GM12878 (cell line): ENCODE results near the gene DERA. TPM values are rescaled to one million over a fixed set of nuclear protein-coding genes. Genes with fewer than 3 reads are reported as not detected.

Experiments used
- ATAC-seq: fragments of 200-7000 bp; cut with Tn5 transposase; 3 replicates; pipeline ENCODE4 v1.9.1; 2020; ENCODE audit warnings: mild to moderate bottlenecking, moderate library complexity
- BruUV-seq: library from RNA; stranded (reverse); fragments of 400-500 nt; replicated peaks from 2 replicates; lab custom pipeline; 2021; lab: Mats Ljungman, UMichigan
- CTCF ChIA-PET: fragments of 300-600 bp; sonication (Branson Sonifier 250); formaldehyde crosslinking; extraction: SDS; loops from one replicate; lab custom pipeline; 2021; ENCODE audit warnings: inconsistent platforms; lab: Yijun Ruan, JAX
- POLR2A ChIA-PET: fragments of 350-600 bp; formaldehyde crosslinking; extraction: SDS; loops from one replicate; lab custom pipeline; 2021; ENCODE audit warnings: inconsistent platforms; lab: Charles Lee
- RAD21 ChIA-PET: fragments of 300-600 bp; sonication (Branson Sonifier 250); formaldehyde crosslinking; loops from one replicate; lab custom pipeline; 2023; ENCODE audit warnings: antibody characterized with exemption; ENCODE audit not compliant: unreplicated experiment; lab: Charles Lee
- SMC1A ChIA-PET: fragments of 300-600 bp; sonication (Branson Sonifier 250); formaldehyde crosslinking; loops from one replicate; lab custom pipeline; 2023; ENCODE audit not compliant: unreplicated experiment, uncharacterized antibody; lab: Charles Lee
- DNase-seq: peaks from one replicate; pipeline ENCODE4 v3.0.0-alpha.2; 2011; ENCODE audit warnings: low read depth, low spot score
- FAIRE-seq: peaks from 3 replicates; lab custom pipeline; 2011; peaks lifted over from hg19 to GRCh38; lab: Jason Lieb, UNC
- H2AFZ ChIP-seq: 2 replicates; pipeline ENCODE4 v1.6.0; 2011; ENCODE audit warnings: low read depth, low read length, control low read depth; ENCODE audit not compliant: control insufficient read depth
- H3K27ac ChIP-seq: 2 replicates; pipeline ENCODE4 v1.5.1; 2011; ENCODE audit warnings: control low read depth; ENCODE audit not compliant: control insufficient read depth, insufficient read depth
- H3K27me3 ChIP-seq, 2 experiments: replicated peaks in 1 of 2; 2 replicates each; pipeline versions ENCODE4 v1.6.0 to v1.6.1; 2011; ENCODE audit warnings: low read length in 1 of 2; ENCODE audit not compliant: control insufficient read depth in 2 of 2, insufficient read depth in 2 of 2
- H3K36me3 ChIP-seq, 2 experiments: 2 replicates each; pipeline ENCODE4 v1.5.1; 2011; ENCODE audit warnings: low read length in 1 of 2; ENCODE audit not compliant: control insufficient read depth in 2 of 2, insufficient read depth in 2 of 2
- H3K4me1 ChIP-seq: 2 replicates; pipeline ENCODE4 v1.6.1; 2011; ENCODE audit warnings: mild to moderate bottlenecking, low read length, moderate library complexity, mixed read lengths; ENCODE audit not compliant: control insufficient read depth, insufficient read depth
- H3K4me2 ChIP-seq: 2 replicates; pipeline ENCODE4 v1.6.0; 2011; ENCODE audit warnings: control low read depth; ENCODE audit not compliant: control insufficient read depth, insufficient read depth
- H3K4me3 ChIP-seq: fragments of 200-600 bp; sonication (generic); 2 replicates; pipeline ENCODE4 v1.5.1; 2016
- H3K79me2 ChIP-seq: 2 replicates; pipeline ENCODE4 v1.6.0; 2011; ENCODE audit warnings: low read length; ENCODE audit not compliant: control insufficient read depth, insufficient read depth
- H3K9ac ChIP-seq: 2 replicates; pipeline ENCODE4 v1.8.0; 2011; ENCODE audit warnings: low read length, control low read depth, mixed read lengths; ENCODE audit not compliant: control insufficient read depth, insufficient read depth
- H3K9me3 ChIP-seq: replicated peaks from 3 replicates; pipeline ENCODE4 v1.5.1; 2011; ENCODE audit warnings: mild to moderate bottlenecking, low read length; ENCODE audit not compliant: control insufficient read depth, insufficient read depth
- H4K20me1 ChIP-seq: 2 replicates; pipeline ENCODE4 v1.6.0; 2011; ENCODE audit not compliant: control insufficient read depth, insufficient read depth
- BMI1 ChIP-seq: fragments of 450-650 bp; IDR thresholded peaks from 2 replicates; pipeline ENCODE4 v1.6.1; 2016; ENCODE audit warnings: mild to moderate bottlenecking, moderate library complexity, borderline replicate concordance
- CEBPZ ChIP-seq: fragments of 150-350 bp; IDR thresholded peaks from 2 replicates; pipeline ENCODE4 v1.6.1; 2016; ENCODE audit warnings: low read depth, low read length
- CREM ChIP-seq: IDR thresholded peaks from 2 replicates; pipeline ENCODE4 v1.6.1; 2014; ENCODE audit warnings: antibody characterized with exemption, low read depth
- JUNB ChIP-seq: IDR thresholded peaks from 2 replicates; pipeline ENCODE4 v1.6.1; 2016; ENCODE audit warnings: antibody characterized with exemption, mild to moderate bottlenecking
- MLLT1 ChIP-seq: fragments of 450-650 bp; IDR thresholded peaks from 2 replicates; pipeline ENCODE4 v1.6.1; 2016; ENCODE audit warnings: mild to moderate bottlenecking
- NFXL1 ChIP-seq: fragments of 450-650 bp; IDR thresholded peaks from 2 replicates; pipeline ENCODE4 v1.6.1; 2017; ENCODE audit warnings: antibody characterized with exemption, mild to moderate bottlenecking, borderline replicate concordance
- PAX5 ChIP-seq: IDR thresholded peaks from 2 replicates; pipeline ENCODE4 v1.6.1; 2011; ENCODE audit warnings: low read depth, low read length, borderline replicate concordance
- SMAD1 ChIP-seq: fragments of 450-650 bp; IDR thresholded peaks from 2 replicates; pipeline ENCODE4 v1.6.1; 2018; ENCODE audit warnings: mild to moderate bottlenecking, low read depth; ENCODE audit not compliant: partially characterized antibody
- WRNIP1 ChIP-seq: IDR thresholded peaks from 2 replicates; pipeline ENCODE4 v1.6.1; 2011; ENCODE audit warnings: low read depth, low read length, improper control_type of control experiment, borderline replicate concordance
- in situ Hi-C: fragments of 300-500 bp; cut with MboI; formaldehyde crosslinking; loops from 9 replicates; pipeline ENCODE4 v1.14.3; 2018; ENCODE audit warnings: mixed read lengths
- intact Hi-C: fragments of 100-400 bp; cut with micrococcal nuclease; formaldehyde crosslinking; loops from one replicate; pipeline ENCODE4 v1.14.2; 2022; ENCODE audit not compliant: unreplicated experiment
- polyA plus RNA-seq, 11 experiments: library from polyadenylated mRNA; depleted of rRNA in 4 of 11; unstranded in 6 of 11; stranded (reverse) in 5 of 11; fragments of >200 nt; fragmentation: Nextera tagmentation in 4 of 11; fragmentation: Illumina TruSeq in 1 of 11; extraction: Ambion mirVana in 4 of 11; extraction: Trizol in 1 of 11; gene quantifications; 1 replicate in 1 of 11; 2 replicates in 10 of 11; pipeline versions ENCODE4 v1.2.1 to v1.2.3, GENCODE V29; 2011 to 2016; ENCODE audit warnings: inconsistent platforms in 2 of 11, missing spikeins in 2 of 11, low read depth in 1 of 11
- total RNA-seq, 4 experiments: library from RNA; depleted of rRNA in 3 of 4; stranded (reverse); fragments of >200 nt in 3 of 4; fragmentation: Illumina TruSeq in 1 of 4; extraction: Trizol in 1 of 4; gene quantifications; 2 replicates each; pipeline versions ENCODE4 v1.2.1 to v1.2.3, GENCODE V29; 2013 to 2021

DERA gene
- total and polyA plus RNA-seq, 10 of the 15 experiments (the other 5 are each of a cell fraction or from before 2014, with no cell fraction given): 34.9 to 97.1 (median 40.8) TPM

- in situ Hi-C loops: no loop called here
- no peak for DNase-seq
- no peaks in the 10 kb centered on the region for H4K20me1 ChIP-seq
- H3K9ac ChIP-seq: no peak overlapping the region
- SMC1A ChIA-PET: no interaction called here
- H3K27ac ChIP-seq: no peak overlapping the region
- H3K79me2 ChIP-seq: no peaks in the 10 kb centered on the region
- no TSS peak for BruUV-seq
- POLR2A ChIA-PET: no interaction called here
- ATAC-seq: no peak
- RAD21 ChIA-PET: no interaction called here
- no peak overlapping the region for H3K4me2 ChIP-seq
- no peaks in the 10 kb centered on the region; the same call in 2 of the 3 replicates for H3K9me3 ChIP-seq
- no peak overlapping the region for H3K4me3 ChIP-seq
- intact Hi-C loops: no loop called here
- no peaks in the 10 kb centered on the region for H3K27me3 ChIP-seq
- TF ChIP-seq CREM (no peak), PAX5 (no peak), MLLT1 (no peak), NFXL1 (no peak), JUNB (no peak), CEBPZ (no peak), SMAD1 (no peak), WRNIP1 (no peak), BMI1 (no peak)
- no peak for FAIRE-seq
- CTCF ChIA-PET: interaction anchor here (0.9 to 1.5 kb wide), 2 partner anchors 18 to 24 kb away, joined by 3 to 4 read pairs; no protein-coding TSS in a partner anchor
- H3K4me1 ChIP-seq: peaks cover 9% of the 10 kb centered on the region
- H2AFZ ChIP-seq: no peak overlapping the region
- peaks cover 3 to 4% of the 10 kb centered on the region in 2 experiments; a peak in 2 of 4 replicates for H3K36me3 ChIP-seq
Measured at GRCh38 chr12:15982921-15983320, 71.8 kb downstream of the DERA start.
